ENCODE data around the gene HINT3. TPM values are rescaled to one million over a fixed set of nuclear protein-coding genes. Genes with fewer than 3 reads are reported as not detected.
"Not testable (repeated sequence)": the region's sequence is repeated elsewhere in the genome, so short reads cannot be mapped to it uniquely, and the experiment has no call there.

The HINT3 gene
- total RNA-seq, 4 donors from 2014 or later, result 31.0 to 54.8 (median 46.2) TPM

- H3K36me3 ChIP-seq, result peaks cover 0 to 65% of the 10 kb centered on the region in 2 donors
- no peaks in the 10 kb centered on the region for H3K9me3 ChIP-seq
- ATAC-seq, result no peak
- no peak overlapping the region for H3K4me3 ChIP-seq
- peaks cover 0 to 7% (median 0%) of the 10 kb centered on the region in 3 donors for H3K4me1 ChIP-seq
- no peaks in the 10 kb centered on the region for H3K27me3 ChIP-seq
- WGBS, 2 donors (ENCODE audit: low coverage in 1 of 2), result 90 to 96% methylated on average over 5 of the region's 5 CpGs
- TF ChIP-seq EP300 (IDR thresholded peaks at IDR 0.05), result no peak
- no peak overlapping the region for H3K27ac ChIP-seq
These were observed 63.9 kb downstream of the HINT3 start for GRCh38 chr6:126020305-126021050.

- not testable (repeated sequence) for H3K27me3 ChIP-seq, H3K27ac ChIP-seq, H3K9me3 ChIP-seq, H3K4me3 ChIP-seq, ATAC-seq
- WGBS, 2 donors (ENCODE audit: low coverage in 1 of 2), result 82 to 96% methylated on average over 3 of the region's 3 CpGs
- Histone ChIP-seq H3K36me3 (peaks cover 0 to 67% of the 10 kb centered on the region in 2 donors), H3K4me1 (peaks cover 0 to 28% (median 5%) of the 10 kb centered on the region in 3 donors)
These were observed 66.9 kb downstream of the HINT3 start for GRCh38 chr6:126023474-126023873.

GRCh38 chr6:126026001-126026400 is 69.4 kb downstream of the HINT3 start:
- Histone ChIP-seq H3K4me3 (no peak overlapping the region), H3K36me3 (peaks cover 0 to 45% of the 10 kb centered on the region in 2 donors)
- TF ChIP-seq CTCF (IDR thresholded peaks at IDR 0.05) (no peak), POLR2A (IDR thresholded peaks at IDR 0.05) (no peak), POLR2AphosphoS5 (IDR thresholded peaks at IDR 0.05) (no peak), EP300 (IDR thresholded peaks at IDR 0.05) (no peak)

GRCh38 chr6:126027601-126028000 is 71.0 kb downstream of the HINT3 start:
- TF ChIP-seq CTCF (IDR thresholded peaks at IDR 0.05) (no peak), POLR2AphosphoS5 (IDR thresholded peaks at IDR 0.05) (no peak), POLR2A (IDR thresholded peaks at IDR 0.05) (no peak), EP300 (IDR thresholded peaks at IDR 0.05) (no peak)
- no peaks in the 10 kb centered on the region for H3K9me3 ChIP-seq
- H3K4me1 ChIP-seq, result peaks cover 0 to 54% (median 8%) of the 10 kb centered on the region in 3 donors
- peaks cover 0 to 29% of the 10 kb centered on the region in 2 donors for H3K36me3 ChIP-seq
- no peak for ATAC-seq
- H3K4me3 ChIP-seq, result no peak overlapping the region
- H3K27ac ChIP-seq, result peak overlapping the region in 1 of 4 donors; percentile 30
- H3K27me3 ChIP-seq, result no peaks in the 10 kb centered on the region

More at GRCh38 chr6:126026001-126026400, 69.4 kb downstream of the HINT3 start:
- no peak for ATAC-seq
- Histone ChIP-seq H3K27me3 (no peaks in the 10 kb centered on the region), H3K27ac (peak overlapping the region in 1 of 4 donors; percentile 12), H3K9me3 (no peaks in the 10 kb centered on the region), H3K4me1 (peaks cover 0 to 54% (median 8%) of the 10 kb centered on the region in 3 donors)
- 41 to 53% methylated on average over 2 of the region's 2 CpGs for WGBS, 2 donors (ENCODE audit: low coverage in 1 of 2)

Small RNA genes within 50 kb of the gene (small RNA-seq; reads per million reads assigned to genes)
- 0 reads per million in 4 donors for gene RNA5SP216

Other genes with a start within 250 kb of the HINT3 start
- gene HEY2, start 207.1 kb upstream of the HINT3 start, total RNA-seq, result 1 to 10 TPM; 1.1 to 2.3 (median 2.1) TPM
- 10 to 100 TPM; 18.1 to 31.4 (median 26.7) TPM for gene NCOA7, start 165.8 kb upstream of the HINT3 start, total RNA-seq
- gene TRMT11, start 29.8 kb downstream of the HINT3 start, total RNA-seq, result 10 to 100 TPM; 13.3 to 49.7 (median 22.3) TPM

Data from gastroesophageal sphincter (tissue), 4 donors.